HG03039 (cell line): Measurements from ENCODE around the gene FCSK.

Experiments used
- ATAC-seq: cut with Tn5 transposase; IDR thresholded peaks from one replicate; pipeline ENCODE4 v1.9.1; 2021; ENCODE audit warnings: mild to moderate bottlenecking, moderate library complexity; ENCODE audit not compliant: unreplicated experiment

The FCSK gene

GRCh38 chr16:70476272-70477020 is 22.1 kb downstream of the FCSK start:
- ATAC-seq, result peak; percentile 75

GRCh38 chr16:70478169-70478568 is 23.8 kb downstream of the FCSK start:
- no peak for ATAC-seq

GRCh38 chr16:70478912-70479341 is 24.5 kb downstream of the FCSK start:
- no peak for ATAC-seq

- no peak for ATAC-seq
These were observed 26.0 kb downstream of the FCSK start for GRCh38 chr16:70480127-70481105.

- ATAC-seq, result no peak
These were observed 27.6 kb downstream of the FCSK start for GRCh38 chr16:70481929-70482536.

- no peak for ATAC-seq
These were observed 28.2 kb downstream of the FCSK start for GRCh38 chr16:70482624-70483023.

- no peak for ATAC-seq
These were observed 29.0 kb downstream of the FCSK start for GRCh38 chr16:70483426-70483825.

- ATAC-seq, result no peak
These were observed 30.5 kb downstream of the FCSK start for GRCh38 chr16:70484867-70485266.

GRCh38 chr16:70490261-70490660 is 35.9 kb downstream of the FCSK start:
- ATAC-seq, result no peak

- ATAC-seq, result no peak
These were observed 39.4 kb downstream of the FCSK start for GRCh38 chr16:70493802-70494201.

GRCh38 chr16:70494202-70494770 is 39.9 kb downstream of the FCSK start:
- no peak for ATAC-seq

GRCh38 chr16:70494777-70495176 is 40.4 kb downstream of the FCSK start:
- no peak for ATAC-seq

- no peak for ATAC-seq
These were observed 41.2 kb downstream of the FCSK start for GRCh38 chr16:70495425-70496182.

- ATAC-seq, result no peak
These were observed 42.1 kb downstream of the FCSK start for GRCh38 chr16:70496513-70496912.

GRCh38 chr16:70508752-70509151 is 54.4 kb downstream of the FCSK start:
- no peak for ATAC-seq

- ATAC-seq, result no peak
These were observed 55.8 kb downstream of the FCSK start for GRCh38 chr16:70510216-70510615.

GRCh38 chr16:70511833-70512232 is 57.4 kb downstream of the FCSK start:
- no peak for ATAC-seq

GRCh38 chr16:70512456-70512855 is 58.1 kb downstream of the FCSK start:
- no peak for ATAC-seq

GRCh38 chr16:70520612-70521297 is 66.4 kb downstream of the FCSK start:
- ATAC-seq, result no peak
